ENCODE data around the gene GPN1.

GPN1 gene

GRCh38 chr2:27628767-27629709, at the start of gene GPN1, which contains the start of gene CCDC121:
Gene GPN1 (plus strand): TSS chr2:27629050. CDS start chr2:27629059, 9 bp downstream.
Gene CCDC121 (minus strand): TSS chr2:27629012. CDS start chr2:27627799, 1,213 bp downstream.
- DNase-seq: peak; percentile 82
- peaks cover 10% of the 10 kb centered on the region for H3K4me1 Mint-ChIP-seq
- TF ChIP-seq CTCF (IDR thresholded peaks at IDR 0.05): no peak
- no peaks in the 10 kb centered on the region for H3K27me3 Mint-ChIP-seq (ENCODE audit: low read depth, poor library complexity)
- no peak within 1 kb of the TSS for H3K4me3 Mint-ChIP-seq
- no peaks in the 10 kb centered on the region for H3K9me3 Mint-ChIP-seq
- peaks cover 23% of the 10 kb centered on the region for H3K36me3 Mint-ChIP-seq (ENCODE audit: low read depth)
- H3K27ac Mint-ChIP-seq: no peak within 1 kb of the TSS

GRCh38 chr2:27581417-27582128, 47.3 kb upstream of the GPN1 start:
- TF ChIP-seq CTCF (IDR thresholded peaks at IDR 0.05): no peak
- Mint-ChIP-seq H3K4me1 (peaks cover 26% of the 10 kb centered on the region), H3K27ac (no peak overlapping the region), H3K9me3 (peaks cover 81% of the 10 kb centered on the region), H3K27me3 (ENCODE audit: low read depth, poor library complexity) (peaks cover 49% of the 10 kb centered on the region), H3K4me3 (peak overlapping the region; percentile 36), H3K36me3 (ENCODE audit: low read depth) (peaks cover 40% of the 10 kb centered on the region)
- no peak for DNase-seq

GRCh38 chr2:27582129-27582694, 46.6 kb upstream of the GPN1 start:
- peaks cover 26% of the 10 kb centered on the region for H3K4me1 Mint-ChIP-seq
- H3K36me3 Mint-ChIP-seq (ENCODE audit: low read depth): peaks cover 46% of the 10 kb centered on the region
- peaks cover 81% of the 10 kb centered on the region for H3K9me3 Mint-ChIP-seq
- TF ChIP-seq CTCF (IDR thresholded peaks at IDR 0.05): no peak
- DNase-seq: peak; percentile 1
- no peak overlapping the region for H3K27ac Mint-ChIP-seq
- H3K27me3 Mint-ChIP-seq (ENCODE audit: low read depth, poor library complexity): peaks cover 47% of the 10 kb centered on the region
- peak overlapping the region; percentile 97 for H3K4me3 Mint-ChIP-seq

- Mint-ChIP-seq H3K9me3 (peaks cover 77% of the 10 kb centered on the region), H3K36me3 (ENCODE audit: low read depth) (peaks cover 51% of the 10 kb centered on the region), H3K4me1 (peaks cover 26% of the 10 kb centered on the region), H3K27me3 (ENCODE audit: low read depth, poor library complexity) (peaks cover 41% of the 10 kb centered on the region), H3K27ac (peak within 1 kb of the TSS; percentile 89), H3K4me3 (peak within 1 kb of the TSS; percentile 97)
- no peak for TF ChIP-seq CTCF (IDR thresholded peaks at IDR 0.05)
- DNase-seq: peak; percentile 89
These were observed 46.0 kb upstream of the GPN1 start, which contains the start of gene ZNF512 for GRCh38 chr2:27582695-27583389. Gene ZNF512 (plus strand): TSS chr2:27583042. CDS start chr2:27583113, 71 bp downstream.

- Mint-ChIP-seq H3K27me3 (ENCODE audit: low read depth, poor library complexity) (peaks cover 37% of the 10 kb centered on the region), H3K9me3 (peaks cover 77% of the 10 kb centered on the region), H3K4me3 (peak overlapping the region; percentile 97), H3K36me3 (ENCODE audit: low read depth) (peaks cover 57% of the 10 kb centered on the region), H3K27ac (peak overlapping the region; percentile 89), H3K4me1 (peaks cover 26% of the 10 kb centered on the region)
- no peak for DNase-seq
- no peak for TF ChIP-seq CTCF (IDR thresholded peaks at IDR 0.05)
These were observed 45.4 kb upstream of the GPN1 start for GRCh38 chr2:27583390-27583915.

Data from nephron progenitor cell (in vitro differentiated cells).